HepG2 (cell line): ENCODE results near the gene APOC3. TPM values are rescaled to one million over a fixed set of nuclear protein-coding genes. Genes with fewer than 3 reads are reported as not detected.

Source experiments
- ATF3 ChIP-seq: sonication (generic); formaldehyde crosslinking; IDR thresholded peaks from 2 replicates; pipeline ENCODE4 v1.4.0; 2020; ENCODE audit warnings: missing genetic modification reagents
- BRD4 ChIP-seq: sonication (generic); formaldehyde crosslinking; IDR thresholded peaks from 2 replicates; pipeline ENCODE4 v1.4.0; 2020; ENCODE audit warnings: missing genetic modification reagents
- CCDC6 ChIP-seq: sonication (generic); formaldehyde crosslinking; IDR thresholded peaks from 2 replicates; pipeline ENCODE4 v1.8.1; 2022; ENCODE audit warnings: mild to moderate bottlenecking, missing genetic modification reagents, moderate library complexity
- CHD2 ChIP-seq: IDR thresholded peaks from 2 replicates; pipeline ENCODE4 v1.6.1; 2011; ENCODE audit warnings: low read depth, low read length, improper control_type of control experiment
- NBN ChIP-seq: fragments of 450-650 bp; conservative IDR thresholded peaks from 2 replicates; pipeline ENCODE4 v1.6.1; 2017
- NFIB ChIP-seq: sonication (generic); formaldehyde crosslinking; IDR thresholded peaks from 2 replicates; pipeline ENCODE4 v1.9.0; 2021; ENCODE audit warnings: missing genetic modification reagents, mild to moderate bottlenecking, borderline replicate concordance
- SNAPC2 ChIP-seq: sonication (generic); formaldehyde crosslinking; IDR thresholded peaks from 2 replicates; pipeline ENCODE4 v1.8.1; 2022; ENCODE audit warnings: mild to moderate bottlenecking, missing genetic modification reagents
- SOX13 ChIP-seq, 3 experiments: fragments of 450-650 bp in 1 of 3; sonication (generic) in 1 of 3; formaldehyde crosslinking in 1 of 3; IDR thresholded peaks in 2 of 3; conservative IDR thresholded peaks in 1 of 3; 2 replicates each; pipeline versions ENCODE4 v1.5.0 to v1.6.1; 2016 to 2020; ENCODE audit warnings: antibody characterized with exemption in 1 of 3, mild to moderate bottlenecking in 1 of 3, missing compliant biosample characterization in 1 of 3, missing genetic modification reagents in 1 of 3, moderate library complexity in 1 of 3
- THYN1 ChIP-seq: sonication (generic); formaldehyde crosslinking; IDR thresholded peaks from 2 replicates; pipeline ENCODE4 v1.8.1; 2023; ENCODE audit warnings: low read depth, mild to moderate bottlenecking, moderate library complexity, missing genetic modification reagents, borderline replicate concordance
- ZFP36 ChIP-seq: fragments of 150-350 bp; IDR thresholded peaks from 2 replicates; pipeline ENCODE4 v1.6.1; 2018; ENCODE audit warnings: borderline replicate concordance, low read length, low read depth; ENCODE audit not compliant: partially characterized antibody
- ZNF281 ChIP-seq: sonication (generic); formaldehyde crosslinking; IDR thresholded peaks from 2 replicates; pipeline ENCODE4 v1.4.0; 2020; ENCODE audit warnings: missing genetic modification reagents, borderline replicate concordance
- ZNF597 ChIP-seq: sonication (generic); formaldehyde crosslinking; IDR thresholded peaks from 2 replicates; pipeline ENCODE4 v1.5.0; 2020; ENCODE audit warnings: missing genetic modification reagents
- ZNF629 ChIP-seq: sonication (generic); formaldehyde crosslinking; conservative IDR thresholded peaks from 2 replicates; pipeline ENCODE4 v1.5.0; 2020; ENCODE audit warnings: missing genetic modification reagents
- polyA plus RNA-seq, 8 experiments: library from polyadenylated mRNA; depleted of rRNA in 3 of 8; stranded (reverse) in 7 of 8; unstranded in 1 of 8; fragments of >200 nt; fragmentation: Illumina TruSeq in 4 of 8; extraction: Trizol in 4 of 8; gene quantifications; 2 replicates each; pipeline versions ENCODE4 v1.2.1 to v1.2.3, GENCODE V29; 2011 to 2016; ENCODE audit warnings: low read depth in 4 of 8, missing spikeins in 1 of 8, mixed read lengths in 1 of 8; ENCODE audit not compliant: insufficient read depth in 1 of 8
- total RNA-seq, 5 experiments: library from RNA; depleted of rRNA; stranded (reverse); fragments of >200 nt; fragmentation: Illumina TruSeq; extraction: Trizol; gene quantifications; 2 replicates each; pipeline ENCODE4 v1.2.3, GENCODE V29; 2016; ENCODE audit warnings: low read depth in 1 of 5
- TF ChIP-seq, protein P1 (sequence below): sonication (generic); formaldehyde crosslinking; IDR thresholded peaks from 2 replicates; pipeline ENCODE4 v1.4.0; 2020; ENCODE audit warnings: mild to moderate bottlenecking, missing genetic modification reagents

APOC3 gene
- total and polyA plus RNA-seq, 2 of the 13 experiments (the other 11 are each of a cell fraction or from before 2014, with no cell fraction given) = 314 to 687 TPM

DNA sequence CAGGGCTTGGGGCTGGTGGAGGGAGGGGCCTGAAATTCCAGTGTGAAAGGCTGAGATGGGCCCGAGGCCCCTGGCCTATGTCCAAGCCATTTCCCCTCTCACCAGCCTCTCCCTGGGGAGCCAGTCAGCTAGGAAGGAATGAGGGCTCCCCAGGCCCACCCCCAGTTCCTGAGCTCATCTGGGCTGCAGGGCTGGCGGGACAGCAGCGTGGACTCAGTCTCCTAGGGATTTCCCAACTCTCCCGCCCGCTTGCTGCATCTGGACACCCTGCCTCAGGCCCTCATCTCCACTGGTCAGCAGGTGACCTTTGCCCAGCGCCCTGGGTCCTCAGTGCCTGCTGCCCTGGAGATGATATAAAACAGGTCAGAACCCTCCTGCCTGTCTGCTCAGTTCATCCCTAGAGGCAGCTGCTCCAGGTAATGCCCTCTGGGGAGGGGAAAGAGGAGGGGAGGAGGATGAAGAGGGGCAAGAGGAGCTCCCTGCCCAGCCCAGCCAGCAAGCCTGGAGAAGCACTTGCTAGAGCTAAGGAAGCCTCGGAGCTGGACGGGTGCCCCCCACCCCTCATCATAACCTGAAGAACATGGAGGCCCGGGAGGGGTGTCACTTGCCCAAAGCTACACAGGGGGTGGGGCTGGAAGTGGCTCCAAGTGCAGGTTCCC lies at the start of gene APOC3 (continued):
- TF ChIP-seq SOX13 (IDR thresholded peaks at IDR 0.05) = no peak
- TF ChIP-seq SOX13 (CRISPR knock-in tag; conservative IDR thresholded peaks at IDR 0.05 in 1 of 2, IDR thresholded peaks at IDR 0.05 in 1 of 2) = peak in 1 of 2 experiments; percentile 82; a peak in 2 of 4 replicates
- TF ChIP-seq SNAPC2 (CRISPR knock-in tag) = no peak
- TF ChIP-seq CHD2 = no peak
- no peak for TF ChIP-seq ZNF597 (CRISPR knock-in tag)
- TF ChIP-seq ZNF629 (CRISPR knock-in tag) = 0 out of 2 replicates have a peak, but pooled peaks have one; percentile 7
- peak; percentile 77; the same call in 1 of the 2 replicates for TF ChIP-seq ZNF281 (CRISPR knock-in tag)
- TF ChIP-seq THYN1 (CRISPR knock-in tag) = no peak
- no peak for TF ChIP-seq NBN
- no peak for TF ChIP-seq ATF3 (CRISPR knock-in tag)
- TF ChIP-seq, protein P1, sequence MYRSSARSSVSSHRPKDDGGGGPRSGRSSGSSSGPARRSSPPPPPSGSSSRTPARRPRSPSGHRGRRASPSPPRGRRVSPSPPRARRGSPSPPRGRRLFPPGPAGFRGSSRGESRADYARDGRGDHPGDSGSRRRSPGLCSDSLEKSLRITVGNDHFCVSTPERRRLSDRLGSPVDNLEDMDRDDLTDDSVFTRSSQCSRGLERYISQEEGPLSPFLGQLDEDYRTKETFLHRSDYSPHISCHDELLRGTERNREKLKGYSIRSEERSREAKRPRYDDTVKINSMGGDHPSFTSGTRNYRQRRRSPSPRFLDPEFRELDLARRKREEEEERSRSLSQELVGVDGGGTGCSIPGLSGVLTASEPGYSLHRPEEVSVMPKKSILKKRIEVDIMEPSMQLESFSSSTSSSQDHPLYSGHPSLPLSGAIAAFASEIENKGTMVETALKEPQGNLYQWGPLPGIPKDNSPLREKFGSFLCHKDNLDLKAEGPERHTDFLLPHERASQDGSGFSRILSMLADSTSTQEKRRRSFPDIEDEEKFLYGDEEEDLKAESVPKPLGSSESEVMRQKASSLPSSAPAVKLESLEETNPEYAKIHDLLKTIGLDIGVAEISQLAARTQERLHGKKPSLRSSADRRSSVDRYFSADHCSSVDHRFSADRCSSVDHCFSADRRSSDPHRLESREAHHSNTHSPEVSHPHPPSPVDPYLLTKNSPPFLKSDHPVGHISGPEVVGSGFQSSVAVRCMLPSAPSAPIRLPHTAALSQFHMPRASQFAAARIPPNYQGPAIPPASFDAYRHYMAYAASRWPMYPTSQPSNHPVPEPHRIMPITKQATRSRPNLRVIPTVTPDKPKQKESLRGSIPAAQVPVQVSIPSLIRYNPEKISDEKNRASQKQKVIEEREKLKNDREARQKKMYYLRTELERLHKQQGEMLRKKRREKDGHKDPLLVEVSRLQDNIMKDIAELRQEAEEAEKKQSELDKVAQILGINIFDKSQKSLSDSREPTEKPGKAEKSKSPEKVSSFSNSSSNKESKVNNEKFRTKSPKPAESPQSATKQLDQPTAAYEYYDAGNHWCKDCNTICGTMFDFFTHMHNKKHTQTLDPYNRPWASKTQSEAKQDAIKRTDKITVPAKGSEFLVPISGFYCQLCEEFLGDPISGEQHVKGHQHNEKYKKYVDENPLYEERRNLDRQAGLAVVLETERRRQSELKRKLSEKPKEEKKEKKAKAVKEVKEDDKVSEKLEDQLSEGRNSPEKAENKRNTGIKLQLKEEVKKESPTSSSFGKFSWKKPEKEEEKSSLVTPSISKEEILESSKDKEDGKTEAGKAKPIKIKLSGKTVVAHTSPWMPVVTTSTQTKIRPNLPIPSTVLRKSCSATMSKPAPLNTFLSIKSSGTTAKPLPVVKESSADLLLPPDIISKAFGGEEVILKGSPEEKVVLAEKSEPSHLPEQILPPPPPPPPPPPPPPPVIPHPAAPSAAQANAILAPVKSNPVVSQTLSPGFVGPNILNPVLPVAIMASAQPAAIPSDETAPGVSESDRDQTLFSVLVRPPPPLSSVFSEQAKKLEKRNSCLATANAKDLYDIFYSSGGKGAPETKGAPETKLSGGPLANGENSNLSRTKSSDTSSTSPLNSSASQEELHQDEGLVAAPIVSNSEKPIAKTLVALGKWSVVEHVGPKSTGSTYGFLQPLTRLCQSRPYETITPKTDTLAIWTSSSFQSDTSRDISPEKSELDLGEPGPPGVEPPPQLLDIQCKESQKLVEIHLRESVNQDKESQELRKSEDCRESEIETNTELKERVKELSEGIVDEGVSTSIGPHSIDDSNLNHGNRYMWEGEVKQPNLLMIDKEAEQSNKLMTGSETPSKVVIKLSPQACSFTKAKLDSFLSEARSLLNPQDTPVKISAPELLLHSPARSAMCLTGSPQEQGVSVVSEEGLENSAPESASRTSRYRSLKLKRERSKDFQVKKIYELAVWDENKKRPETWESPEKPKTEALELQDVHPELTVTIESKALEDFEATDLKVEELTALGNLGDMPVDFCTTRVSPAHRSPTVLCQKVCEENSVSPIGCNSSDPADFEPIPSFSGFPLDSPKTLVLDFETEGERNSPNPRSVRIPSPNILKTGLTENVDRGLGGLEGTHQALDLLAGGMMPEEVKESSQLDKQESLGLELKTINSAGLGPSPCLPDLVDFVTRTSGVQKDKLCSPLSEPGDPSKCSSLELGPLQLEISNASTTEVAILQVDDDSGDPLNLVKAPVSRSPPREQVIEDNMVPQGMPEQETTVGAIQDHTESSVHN (CRISPR knock-in tag) = no peak; the same call in 1 of the 2 replicates
- TF ChIP-seq BRD4 (CRISPR knock-in tag) = peak; percentile 12
- no peak for TF ChIP-seq NFIB (CRISPR knock-in tag)
- no peak for TF ChIP-seq ZFP36
- TF ChIP-seq CCDC6 (CRISPR knock-in tag) = peak; percentile 13; the same call in 1 of the 2 replicates
